ENCODE measurements around the gene FXN.

Gene FXN

GRCh38 chr9:69027355-69028097 is 8.0 kb upstream of the FXN start:
- Histone ChIP-seq H3K27ac (ENCODE audit: low read length) (no peak overlapping the region), H3K9ac (ENCODE audit: low read depth, low read length) (no peak overlapping the region), H3K27me3 (ENCODE audit: insufficient read depth, low read length) (no peaks in the 10 kb centered on the region), H3K4me1 (ENCODE audit: insufficient read depth, low read length) (peaks cover 9% of the 10 kb centered on the region; the same call in 1 of the 2 replicates), H3K36me3 (ENCODE audit: insufficient read depth, low read depth, low read length) (no peaks in the 10 kb centered on the region), H3K9me3 (ENCODE audit: insufficient read depth, low read depth, low read length) (peaks cover 6% of the 10 kb centered on the region), H3K4me3 (ENCODE audit: low read length) (no peak overlapping the region)

DNA sequence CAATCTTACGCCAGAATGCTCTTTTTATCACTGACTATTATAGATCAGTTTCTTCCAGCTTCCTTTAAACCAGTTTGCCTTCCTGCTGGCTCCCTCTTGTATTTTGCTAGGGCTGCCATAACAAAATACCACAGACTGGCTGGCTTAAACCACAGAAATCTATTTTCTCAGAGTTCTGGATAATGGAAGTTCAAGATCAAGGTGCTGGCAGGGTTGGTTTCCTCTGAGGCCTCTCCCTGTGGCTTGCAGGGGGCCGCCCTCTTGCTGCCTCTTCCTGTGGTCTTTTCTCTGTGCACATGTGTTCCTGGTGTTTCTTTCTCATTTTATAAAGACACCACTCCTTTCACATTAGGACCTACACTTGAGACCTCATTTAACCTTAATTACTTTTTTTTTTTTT is 6.8 kb upstream of the FXN start:
- H3K9me3 ChIP-seq (ENCODE audit: insufficient read depth, low read depth, low read length) = peaks cover 6% of the 10 kb centered on the region
- no peak overlapping the region for H3K9ac ChIP-seq (ENCODE audit: low read depth, low read length)
- H3K27me3 ChIP-seq (ENCODE audit: insufficient read depth, low read length) = no peaks in the 10 kb centered on the region
- no peak overlapping the region for H3K4me3 ChIP-seq (ENCODE audit: low read length)
- no peak overlapping the region for H3K27ac ChIP-seq (ENCODE audit: low read length)
- H3K4me1 ChIP-seq (ENCODE audit: insufficient read depth, low read length) = peaks cover 5% of the 10 kb centered on the region; the same call in 1 of the 2 replicates
- H3K36me3 ChIP-seq (ENCODE audit: insufficient read depth, low read depth, low read length) = no peaks in the 10 kb centered on the region

- H3K36me3 ChIP-seq (ENCODE audit: insufficient read depth, low read depth, low read length) = no peaks in the 10 kb centered on the region
- peaks cover 6% of the 10 kb centered on the region for H3K9me3 ChIP-seq (ENCODE audit: insufficient read depth, low read depth, low read length)
- no peaks in the 10 kb centered on the region for H3K4me1 ChIP-seq (ENCODE audit: insufficient read depth, low read length)
- H3K27me3 ChIP-seq (ENCODE audit: insufficient read depth, low read length) = no peaks in the 10 kb centered on the region
- no peak overlapping the region for H3K9ac ChIP-seq (ENCODE audit: low read depth, low read length)
- H3K4me3 ChIP-seq (ENCODE audit: low read length) = no peak overlapping the region
- no peak overlapping the region for H3K27ac ChIP-seq (ENCODE audit: low read length)
These were observed 6.0 kb upstream of the FXN start for GRCh38 chr9:69029535-69029934.

DNA sequence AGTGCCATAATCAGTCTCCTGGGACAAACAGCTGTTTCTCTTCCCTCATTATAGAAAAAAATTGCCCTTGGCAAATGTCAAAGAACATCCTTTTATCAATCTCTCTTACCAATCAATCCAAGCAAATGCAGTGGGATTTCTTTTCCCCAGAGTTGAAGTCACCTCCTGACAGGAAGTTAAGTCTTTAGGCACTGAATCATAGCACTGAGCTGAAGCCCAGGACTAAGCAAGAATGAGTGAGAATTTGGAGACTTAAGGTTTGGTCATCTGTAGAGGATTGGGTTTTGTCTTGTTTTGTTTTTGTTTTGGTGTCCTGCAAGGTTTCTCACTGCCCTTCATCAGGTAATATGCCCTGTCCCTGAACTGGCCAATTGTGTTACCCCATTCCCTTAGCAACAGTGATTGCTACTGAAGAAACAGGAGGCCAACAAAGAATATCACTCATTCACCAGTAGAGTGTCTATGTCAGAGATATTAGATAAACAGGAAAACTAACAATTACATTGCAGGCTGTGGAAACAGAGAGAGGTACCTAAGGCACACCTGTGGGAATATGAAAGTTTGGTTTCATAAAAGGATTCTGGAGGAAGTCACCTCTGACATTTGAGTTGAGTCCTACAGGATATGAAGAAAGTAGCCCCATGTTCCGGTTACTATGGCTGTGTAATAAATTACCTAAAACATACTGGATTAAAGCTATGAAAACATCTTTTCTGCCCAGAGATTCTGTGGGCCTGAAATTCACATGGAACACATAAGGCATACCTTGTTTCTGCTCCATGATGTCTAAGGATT is 4.5 kb upstream of the FXN start:
- Histone ChIP-seq H3K9ac (ENCODE audit: low read depth, low read length) (no peak overlapping the region), H3K9me3 (ENCODE audit: insufficient read depth, low read depth, low read length) (peaks cover 6% of the 10 kb centered on the region), H3K4me1 (ENCODE audit: insufficient read depth, low read length) (no peaks in the 10 kb centered on the region), H3K36me3 (ENCODE audit: insufficient read depth, low read depth, low read length) (no peaks in the 10 kb centered on the region), H3K4me3 (ENCODE audit: low read length) (no peak overlapping the region), H3K27me3 (ENCODE audit: insufficient read depth, low read length) (no peaks in the 10 kb centered on the region), H3K27ac (ENCODE audit: low read length) (no peak overlapping the region)

GRCh38 chr9:69034071-69034470 is 1.5 kb upstream of the FXN start:
- H3K4me1 ChIP-seq (ENCODE audit: insufficient read depth, low read length) = peaks cover 7% of the 10 kb centered on the region; the same call in 1 of the 2 replicates
- peaks cover 6% of the 10 kb centered on the region for H3K9me3 ChIP-seq (ENCODE audit: insufficient read depth, low read depth, low read length)
- H3K4me3 ChIP-seq (ENCODE audit: low read length) = no peak overlapping the region
- no peaks in the 10 kb centered on the region for H3K27me3 ChIP-seq (ENCODE audit: insufficient read depth, low read length)
- no peak overlapping the region for H3K9ac ChIP-seq (ENCODE audit: low read depth, low read length)
- no peak overlapping the region for H3K27ac ChIP-seq (ENCODE audit: low read length)
- no peaks in the 10 kb centered on the region for H3K36me3 ChIP-seq (ENCODE audit: insufficient read depth, low read depth, low read length)

GRCh38 chr9:69036309-69036708 is 757 bp downstream of the FXN start:
- Histone ChIP-seq H3K4me1 (ENCODE audit: insufficient read depth, low read length) (peaks cover 7% of the 10 kb centered on the region; the same call in 1 of the 2 replicates), H3K27ac (ENCODE audit: low read length) (no peak overlapping the region), H3K36me3 (ENCODE audit: insufficient read depth, low read depth, low read length) (no peaks in the 10 kb centered on the region), H3K27me3 (ENCODE audit: insufficient read depth, low read length) (no peaks in the 10 kb centered on the region), H3K4me3 (ENCODE audit: low read length) (peak overlapping the region; percentile 88), H3K9ac (ENCODE audit: low read depth, low read length) (peak overlapping the region; percentile 82), H3K9me3 (ENCODE audit: insufficient read depth, low read depth, low read length) (no peaks in the 10 kb centered on the region)

DNA sequence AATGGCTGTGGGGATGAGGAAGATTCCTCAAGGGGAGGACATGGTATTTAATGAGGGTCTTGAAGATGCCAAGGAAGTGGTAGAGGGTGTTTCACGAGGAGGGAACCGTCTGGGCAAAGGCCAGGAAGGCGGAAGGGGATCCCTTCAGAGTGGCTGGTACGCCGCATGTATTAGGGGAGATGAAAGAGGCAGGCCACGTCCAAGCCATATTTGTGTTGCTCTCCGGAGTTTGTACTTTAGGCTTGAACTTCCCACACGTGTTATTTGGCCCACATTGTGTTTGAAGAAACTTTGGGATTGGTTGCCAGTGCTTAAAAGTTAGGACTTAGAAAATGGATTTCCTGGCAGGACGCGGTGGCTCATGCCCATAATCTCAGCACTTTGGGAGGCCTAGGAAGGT is 1.2 kb downstream of the FXN start:
- peak overlapping the region; percentile 82; the same call in 1 of the 2 replicates for H3K9ac ChIP-seq (ENCODE audit: low read depth, low read length)
- no peak overlapping the region for H3K27ac ChIP-seq (ENCODE audit: low read length)
- H3K9me3 ChIP-seq (ENCODE audit: insufficient read depth, low read depth, low read length) = no peaks in the 10 kb centered on the region
- H3K4me1 ChIP-seq (ENCODE audit: insufficient read depth, low read length) = peaks cover 7% of the 10 kb centered on the region; the same call in 1 of the 2 replicates
- H3K27me3 ChIP-seq (ENCODE audit: insufficient read depth, low read length) = no peaks in the 10 kb centered on the region
- H3K4me3 ChIP-seq (ENCODE audit: low read length) = peak overlapping the region; percentile 88
- no peaks in the 10 kb centered on the region for H3K36me3 ChIP-seq (ENCODE audit: insufficient read depth, low read depth, low read length)

- H3K4me1 ChIP-seq (ENCODE audit: insufficient read depth, low read length) = peaks cover 15% of the 10 kb centered on the region
- no peaks in the 10 kb centered on the region for H3K9me3 ChIP-seq (ENCODE audit: insufficient read depth, low read depth, low read length)
- H3K27ac ChIP-seq (ENCODE audit: low read length) = no peak overlapping the region
- no peaks in the 10 kb centered on the region for H3K36me3 ChIP-seq (ENCODE audit: insufficient read depth, low read depth, low read length)
- H3K4me3 ChIP-seq (ENCODE audit: low read length) = no peak overlapping the region
- no peaks in the 10 kb centered on the region for H3K27me3 ChIP-seq (ENCODE audit: insufficient read depth, low read length)
- H3K9ac ChIP-seq (ENCODE audit: low read depth, low read length) = no peak overlapping the region
These were observed 5.1 kb downstream of the FXN start for GRCh38 chr9:69040646-69041045.

DNA sequence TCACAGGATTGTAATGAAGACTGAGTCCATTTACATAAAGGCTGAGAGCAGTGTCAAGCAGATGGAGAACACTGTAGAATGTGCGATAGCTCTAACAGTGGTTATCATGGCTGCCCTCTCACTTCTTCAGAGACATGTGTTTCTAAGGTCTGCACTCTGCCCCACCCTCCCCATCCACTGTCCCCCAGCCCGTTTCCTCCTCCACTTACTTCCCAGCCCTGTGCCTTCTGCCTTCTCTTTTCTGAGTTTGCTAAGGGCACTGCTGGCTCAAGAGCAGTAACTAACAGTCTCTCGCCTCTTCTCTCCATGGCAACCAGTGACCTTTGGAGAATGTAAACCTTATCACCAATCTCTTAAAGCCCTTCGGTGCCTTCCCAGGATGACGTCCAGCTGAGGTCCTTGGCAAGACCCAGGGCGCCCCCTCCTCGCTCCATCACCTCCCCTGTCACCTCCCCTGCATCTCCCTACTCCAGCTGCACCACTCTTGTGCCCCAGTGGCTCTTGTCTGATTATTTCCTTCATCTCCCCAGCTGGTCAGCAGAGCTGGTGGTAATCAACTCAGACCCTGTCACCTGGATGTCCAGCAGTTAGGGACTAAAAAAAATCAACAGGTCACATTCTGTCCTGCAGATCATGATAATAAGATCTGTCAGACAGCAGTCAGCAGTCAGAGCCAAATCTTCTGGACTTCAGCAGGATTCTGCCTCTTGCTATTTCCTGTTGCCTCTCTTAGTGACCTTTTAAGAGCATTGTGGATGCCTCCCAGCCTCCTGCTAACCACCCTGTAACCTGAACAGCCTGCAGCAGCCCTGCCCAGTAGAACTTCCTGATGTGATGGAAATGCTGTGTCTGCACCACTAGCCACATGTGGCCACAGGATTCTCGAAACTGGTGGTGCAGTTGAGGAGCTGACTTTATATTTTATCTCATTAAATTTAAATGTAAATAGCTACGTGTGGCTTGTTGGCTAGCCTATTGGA is 9.0 kb downstream of the FXN start:
- Histone ChIP-seq H3K36me3 (ENCODE audit: insufficient read depth, low read depth, low read length) (peaks cover 29% of the 10 kb centered on the region), H3K27ac (ENCODE audit: low read length) (no peak overlapping the region), H3K9me3 (ENCODE audit: insufficient read depth, low read depth, low read length) (no peaks in the 10 kb centered on the region), H3K4me3 (ENCODE audit: low read length) (0 out of 2 replicates have a peak overlapping the region, but pooled peaks have one; percentile 13), H3K4me1 (ENCODE audit: insufficient read depth, low read length) (peaks cover 20% of the 10 kb centered on the region), H3K9ac (ENCODE audit: low read depth, low read length) (peak overlapping the region; percentile 10; the same call in 1 of the 2 replicates), H3K27me3 (ENCODE audit: insufficient read depth, low read length) (no peaks in the 10 kb centered on the region)

DNA sequence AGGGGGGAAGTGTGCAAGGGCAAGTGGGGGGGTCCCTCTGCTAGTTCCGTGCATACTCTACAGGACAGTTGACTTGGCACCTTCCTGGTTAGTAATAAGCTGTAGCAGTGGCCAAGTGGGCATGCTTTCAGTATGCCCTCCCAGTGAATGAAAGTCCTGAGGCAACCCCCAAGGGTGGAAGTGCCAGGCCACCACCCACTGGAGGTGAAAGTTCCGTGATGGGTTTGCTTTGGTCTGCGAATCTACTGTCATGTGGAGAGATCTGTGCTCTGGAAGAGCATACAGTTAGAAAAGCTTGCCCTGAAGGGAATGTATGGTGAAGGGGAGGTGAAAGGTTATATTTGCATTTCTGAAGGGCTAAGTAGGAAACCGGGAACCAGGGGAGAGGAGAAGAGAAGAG is 10.3 kb downstream of the FXN start:
- Histone ChIP-seq H3K36me3 (ENCODE audit: insufficient read depth, low read depth, low read length) (peaks cover 36% of the 10 kb centered on the region), H3K27me3 (ENCODE audit: insufficient read depth, low read length) (no peaks in the 10 kb centered on the region), H3K9ac (ENCODE audit: low read depth, low read length) (0 out of 2 replicates have a peak overlapping the region, but pooled peaks have one; percentile 6), H3K4me3 (ENCODE audit: low read length) (no peak overlapping the region), H3K27ac (ENCODE audit: low read length) (no peak overlapping the region), H3K9me3 (ENCODE audit: insufficient read depth, low read depth, low read length) (no peaks in the 10 kb centered on the region), H3K4me1 (ENCODE audit: insufficient read depth, low read length) (peaks cover 20% of the 10 kb centered on the region)

DNA sequence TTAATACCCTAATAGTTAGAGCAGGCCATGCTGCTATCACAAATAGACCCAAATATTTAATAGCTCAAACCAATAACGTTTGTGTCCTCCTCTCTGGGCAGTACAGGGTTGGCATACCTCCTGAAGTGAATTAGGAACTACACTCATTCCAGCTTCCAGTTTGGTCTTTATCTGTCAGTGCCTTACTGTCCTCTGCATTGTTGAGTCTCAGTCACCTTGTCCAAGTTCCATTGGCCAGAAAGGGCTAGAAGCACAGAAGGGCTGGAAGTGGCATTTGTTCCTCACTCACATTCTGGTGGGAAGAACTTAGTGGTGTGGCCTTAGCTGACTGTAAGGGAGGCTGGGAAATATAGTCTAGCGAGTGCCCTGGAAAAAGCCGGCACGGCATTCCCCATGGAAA is 11.2 kb downstream of the FXN start:
- peaks cover 20% of the 10 kb centered on the region for H3K4me1 ChIP-seq (ENCODE audit: insufficient read depth, low read length)
- H3K9me3 ChIP-seq (ENCODE audit: insufficient read depth, low read depth, low read length) = no peaks in the 10 kb centered on the region
- H3K4me3 ChIP-seq (ENCODE audit: low read length) = no peak overlapping the region
- no peak overlapping the region for H3K9ac ChIP-seq (ENCODE audit: low read depth, low read length)
- no peak overlapping the region for H3K27ac ChIP-seq (ENCODE audit: low read length)
- no peaks in the 10 kb centered on the region for H3K27me3 ChIP-seq (ENCODE audit: insufficient read depth, low read length)
- H3K36me3 ChIP-seq (ENCODE audit: insufficient read depth, low read depth, low read length) = peaks cover 36% of the 10 kb centered on the region
